Fibroblast of lung (primary cell): ENCODE data around the gene B3GNT4. TPM values are rescaled to one million over a fixed set of nuclear protein-coding genes. Genes with fewer than 3 reads are reported as not detected.

ENCODE experiments used
- DNase-seq, 2 donors: peaks; one replicate each; pipeline versions ENCODE4 v3.0.0 to v3.0.0-alpha.2; 2010; ENCODE audit warnings: low read depth in 2 of 2
- H2AFZ ChIP-seq: 2 replicates; pipeline ENCODE4 v1.5.1; 2012; ENCODE audit warnings: low read length, control low read depth, inconsistent platforms
- H3K27ac ChIP-seq: 2 replicates; pipeline ENCODE4 v1.5.1; 2011; ENCODE audit warnings: low read length, control low read depth; ENCODE audit not compliant: insufficient read depth
- H3K27me3 ChIP-seq: 2 replicates; pipeline ENCODE4 v1.5.1; 2011; ENCODE audit warnings: mild to moderate bottlenecking, low read length; ENCODE audit not compliant: control insufficient read depth, insufficient read depth
- H3K36me3 ChIP-seq: 2 replicates; pipeline ENCODE4 v1.5.1; 2011; ENCODE audit warnings: low read length; ENCODE audit not compliant: control insufficient read depth, insufficient read depth
- H3K4me1 ChIP-seq: 2 replicates; pipeline ENCODE4 v1.5.1; 2011; ENCODE audit warnings: low read length; ENCODE audit not compliant: control insufficient read depth, insufficient read depth; ENCODE audit errors: extremely low read depth
- H3K4me2 ChIP-seq: 2 replicates; pipeline ENCODE4 v1.5.1; 2011; ENCODE audit warnings: low read length, control low read depth; ENCODE audit not compliant: insufficient read depth; ENCODE audit errors: extremely low read depth
- H3K4me3 ChIP-seq, 4 experiments: fragments of 200-600 bp in 1 of 4; sonication (generic) in 1 of 4; replicated peaks in 1 of 4; 2 replicates each; pipeline ENCODE4 v1.5.1; 2011 to 2016; ENCODE audit warnings: low read length in 4 of 4, low read depth in 3 of 4, mild to moderate bottlenecking in 3 of 4, control low read depth in 2 of 4, inconsistent platforms in 1 of 4, mixed read lengths in 1 of 4; ENCODE audit not compliant: insufficient read depth in 1 of 4; ENCODE audit errors: control extremely low read depth in 1 of 4
- H3K79me2 ChIP-seq: 2 replicates; pipeline ENCODE4 v1.5.1; 2012; ENCODE audit warnings: mild to moderate bottlenecking, low read length, inconsistent platforms; ENCODE audit not compliant: control insufficient read depth, insufficient read depth
- H3K9ac ChIP-seq: 2 replicates; pipeline ENCODE4 v1.5.1; 2011; ENCODE audit warnings: mild to moderate bottlenecking, low read length, control low read depth; ENCODE audit not compliant: insufficient read depth
- H3K9me3 ChIP-seq: 2 replicates; pipeline ENCODE4 v1.5.1; 2012; ENCODE audit warnings: low read depth, low read length; ENCODE audit not compliant: control insufficient read depth, insufficient read depth
- H4K20me1 ChIP-seq: 2 replicates; pipeline ENCODE4 v1.5.1; 2011; ENCODE audit warnings: low read length; ENCODE audit not compliant: control insufficient read depth, insufficient read depth; ENCODE audit errors: extremely low read depth
- CTCF ChIP-seq, 2 donors: IDR thresholded peaks in 1 of 2; conservative IDR thresholded peaks in 1 of 2; 1 replicate in 1 of 2; 2 replicates in 1 of 2; pipeline ENCODE4 v1.5.1; 2011 to 2012; ENCODE audit warnings: low read length in 2 of 2, control low read depth in 1 of 2, inconsistent platforms in 1 of 2, low read depth in 1 of 2, mild to moderate bottlenecking in 1 of 2
- EZH2 ChIP-seq: IDR thresholded peaks from 2 replicates; pipeline ENCODE4 v1.5.1; 2012; ENCODE audit warnings: low read length, control low read depth, mild to moderate bottlenecking; ENCODE audit errors: missing control alignments
- polyA plus RNA-seq, 2 donors: library from polyadenylated mRNA; depleted of rRNA in 1 of 2; stranded (reverse) in 1 of 2; unstranded in 1 of 2; fragments of >200 nt; gene quantifications; 2 replicates each; pipeline ENCODE4 v1.2.1, GENCODE V29; 2011 to 2012; ENCODE audit warnings: missing spikeins in 1 of 2
- total RNA-seq: library from RNA; depleted of rRNA; stranded (reverse); fragments of >200 nt; gene quantifications from 2 replicates; pipeline ENCODE4 v1.2.1, GENCODE V29; 2014

B3GNT4 gene
- total and polyA plus RNA-seq, 2 donors (not counting 1 experiment from before 2014, with no cell fraction given), result 0.12 to 0.33 TPM

- TF ChIP-seq EZH2 (no peak), CTCF (conservative IDR thresholded peaks at IDR 0.05 in 1 of 2, IDR thresholded peaks at IDR 0.05 in 1 of 2; ENCODE audit: low read depth in 1 of 2, low read length in 2 of 2) (no peak)
- H3K36me3 ChIP-seq, result peaks cover 4% of the 10 kb centered on the region
- H2AFZ ChIP-seq, result no peak overlapping the region
- no peaks in the 10 kb centered on the region for H3K4me1 ChIP-seq
- no peak overlapping the region for H3K27ac ChIP-seq
- no peaks in the 10 kb centered on the region for H3K27me3 ChIP-seq
- no peaks in the 10 kb centered on the region for H4K20me1 ChIP-seq
- H3K9ac ChIP-seq, result no peak overlapping the region
- no peaks in the 10 kb centered on the region for H3K79me2 ChIP-seq
- H3K4me3 ChIP-seq, result no peak overlapping the region
- no peak overlapping the region for H3K4me2 ChIP-seq
- H3K9me3 ChIP-seq, result no peaks in the 10 kb centered on the region
- DNase-seq, result no peak
These were observed 32.2 kb downstream of the B3GNT4 start for GRCh38 chr12:122235741-122236140.

- no peaks in the 10 kb centered on the region for H3K4me1 ChIP-seq
- no peak overlapping the region for H3K27ac ChIP-seq
- no peaks in the 10 kb centered on the region for H3K79me2 ChIP-seq
- H3K4me2 ChIP-seq, result no peak overlapping the region
- peaks cover 2% of the 10 kb centered on the region for H3K36me3 ChIP-seq
- H3K4me3 ChIP-seq, result no peak overlapping the region
- DNase-seq, result no peak
- no peak for TF ChIP-seq EZH2
- no peak for TF ChIP-seq CTCF (conservative IDR thresholded peaks at IDR 0.05 in 1 of 2, IDR thresholded peaks at IDR 0.05 in 1 of 2; ENCODE audit: low read depth in 1 of 2, low read length in 2 of 2)
- no peaks in the 10 kb centered on the region for H3K9me3 ChIP-seq
- H2AFZ ChIP-seq, result no peak overlapping the region
- no peak overlapping the region for H3K9ac ChIP-seq
- no peaks in the 10 kb centered on the region for H3K27me3 ChIP-seq
- no peaks in the 10 kb centered on the region for H4K20me1 ChIP-seq
These were observed 35.4 kb downstream of the B3GNT4 start for GRCh38 chr12:122238861-122239260.

- Histone ChIP-seq H3K36me3 (no peaks in the 10 kb centered on the region), H3K4me1 (no peaks in the 10 kb centered on the region), H3K4me2 (no peak overlapping the region), H3K79me2 (no peaks in the 10 kb centered on the region), H2AFZ (no peak overlapping the region), H3K27me3 (no peaks in the 10 kb centered on the region), H3K9ac (no peak overlapping the region), H4K20me1 (no peaks in the 10 kb centered on the region), H3K9me3 (no peaks in the 10 kb centered on the region), H3K4me3 (no peak overlapping the region), H3K27ac (no peak overlapping the region)
- no peak for DNase-seq
- no peak for TF ChIP-seq CTCF (conservative IDR thresholded peaks at IDR 0.05 in 1 of 2, IDR thresholded peaks at IDR 0.05 in 1 of 2; ENCODE audit: low read depth in 1 of 2, low read length in 2 of 2)
- no peak for TF ChIP-seq EZH2
These were observed 40.5 kb downstream of the B3GNT4 start for GRCh38 chr12:122243965-122244364.
